GM10248 (cell line): Measurements from ENCODE around the gene FXYD3.

Source experiments
- CTCF ChIA-PET: fragments of 300-600 bp; sonication (Branson Sonifier 250); formaldehyde crosslinking; extraction: SDS; loops from one replicate; lab custom pipeline; 2021; ENCODE audit warnings: antibody characterized with exemption; lab: Yijun Ruan, JAX
- POLR2A ChIA-PET: fragments of 350-650 bp; sonication (Branson Sonifier 250); formaldehyde crosslinking; extraction: SDS; loops from one replicate; lab custom pipeline; 2020; ENCODE audit warnings: antibody characterized with exemption; lab: Yijun Ruan, JAX
- DNase-seq: peaks from one replicate; pipeline ENCODE4 v3.0.0; 2012; ENCODE audit errors: extremely low spot score
- CTCF ChIP-seq: IDR thresholded peaks from 2 replicates; pipeline ENCODE4 v1.5.1; 2012; ENCODE audit warnings: mild to moderate bottlenecking, low read depth; ENCODE audit errors: extremely low read depth, missing control alignments, control extremely low read depth

FXYD3 gene

DNA sequence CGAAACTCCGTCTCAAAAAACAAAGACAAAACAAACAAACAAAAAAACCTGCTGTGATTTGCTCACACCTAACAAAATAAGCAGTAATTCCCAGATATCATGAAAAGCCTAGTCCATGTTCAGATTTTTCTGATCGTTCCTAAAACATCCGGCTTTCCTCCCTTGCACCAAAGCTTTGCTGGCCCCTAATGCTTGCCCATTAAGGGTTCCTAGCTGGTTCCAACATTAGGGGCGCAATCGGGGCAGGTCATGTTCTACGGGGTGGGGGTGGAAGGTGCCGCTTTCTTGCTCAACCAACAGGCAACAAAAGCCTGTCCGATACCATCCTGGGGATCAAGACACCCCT is 25.5 kb upstream of the FXYD3 start:
- POLR2A ChIA-PET = no interaction called here
- DNase-seq = no peak
- CTCF ChIA-PET = interaction anchor here (0.8 to 4.5 kb wide), 6 partner anchors 10 to 191 kb away, joined by 3 to 38 read pairs (median 4); no protein-coding TSS in a partner anchor
- no peak for TF ChIP-seq CTCF

GRCh38 chr19:35090506-35091214 is 25.0 kb upstream of the FXYD3 start:
- CTCF ChIA-PET = interaction anchor here (1.1 to 4.5 kb wide), 8 partner anchors 10 to 118 kb away, joined by 3 to 38 read pairs (median 4); no protein-coding TSS in a partner anchor
- POLR2A ChIA-PET = no interaction called here
- peak; percentile 49 for TF ChIP-seq CTCF
- peak; percentile 76 for DNase-seq

DNA sequence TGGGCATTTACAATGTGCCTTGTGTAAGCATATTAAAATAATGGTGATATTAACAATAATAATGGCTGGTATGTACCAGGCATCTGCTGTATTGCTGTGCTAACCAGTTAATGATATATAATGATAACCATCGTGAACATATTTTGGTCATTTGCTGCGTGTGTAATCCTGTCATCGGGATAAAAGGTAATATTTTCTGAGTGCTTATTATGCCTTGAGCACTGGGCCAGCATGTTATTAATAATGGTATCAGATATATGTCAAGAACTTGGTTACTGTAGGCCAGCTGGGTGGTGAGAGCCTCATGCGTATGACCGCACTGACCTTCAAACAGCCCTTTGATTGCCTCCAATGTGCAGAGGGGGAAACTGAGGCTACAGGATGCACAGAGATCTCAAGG is 22.2 kb upstream of the FXYD3 start:
- no peak for DNase-seq
- no peak for TF ChIP-seq CTCF
- ChIA-PET POLR2A (no interaction called here), CTCF (interaction anchor here (0.8 to 4.5 kb wide), 4 partner anchors 21 to 49 kb away, joined by 3 to 38 read pairs (median 5); no protein-coding TSS in a partner anchor)

DNA sequence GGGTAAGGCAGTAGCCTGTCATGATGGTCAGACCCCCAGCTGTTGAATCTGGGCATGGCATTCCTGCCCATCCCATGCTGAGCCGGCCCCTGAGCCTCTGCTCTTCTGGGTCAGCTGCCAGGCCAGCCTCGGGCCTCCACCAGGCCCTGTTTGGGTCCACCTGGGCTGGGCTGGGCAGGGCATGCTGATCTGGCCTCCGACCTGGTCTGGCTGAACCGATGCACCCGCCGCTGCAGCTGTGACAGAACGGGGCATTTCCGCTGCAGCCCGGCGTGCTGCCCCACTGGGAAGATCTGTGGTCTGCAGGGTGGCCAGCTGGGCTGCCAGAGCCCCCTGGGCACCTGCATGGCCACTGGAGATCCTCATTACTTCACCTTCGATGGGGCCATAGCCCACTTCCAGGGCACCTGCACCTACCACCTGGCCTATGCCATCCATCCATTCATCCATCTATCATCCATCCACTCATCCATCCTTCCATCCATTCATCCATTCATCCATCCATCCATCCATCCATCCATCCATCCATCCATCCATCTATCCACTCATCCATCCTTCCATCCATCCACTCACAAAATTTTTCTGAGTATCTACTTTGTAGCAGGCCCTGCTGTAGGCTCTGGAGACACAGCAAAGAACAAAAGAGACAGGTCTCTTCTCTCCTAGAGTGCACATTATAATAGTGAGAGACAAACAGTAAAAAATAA is 21.5 kb upstream of the FXYD3 start:
- POLR2A ChIA-PET = no interaction called here

GRCh38 chr19:35094656-35095055 is 21.0 kb upstream of the FXYD3 start:
- DNase-seq = no peak
- ChIA-PET CTCF (no interaction called here), POLR2A (no interaction called here)
- TF ChIP-seq CTCF = no peak

More for the DNA sequence above, 21.5 kb upstream of the FXYD3 start:
- CTCF ChIA-PET = interaction anchor here (0.8 to 4.5 kb wide), 3 partner anchors 24 to 50 kb away, joined by 3 to 38 read pairs (median 4); no protein-coding TSS in a partner anchor
- TF ChIP-seq CTCF = no peak
- DNase-seq = no peak

DNA sequence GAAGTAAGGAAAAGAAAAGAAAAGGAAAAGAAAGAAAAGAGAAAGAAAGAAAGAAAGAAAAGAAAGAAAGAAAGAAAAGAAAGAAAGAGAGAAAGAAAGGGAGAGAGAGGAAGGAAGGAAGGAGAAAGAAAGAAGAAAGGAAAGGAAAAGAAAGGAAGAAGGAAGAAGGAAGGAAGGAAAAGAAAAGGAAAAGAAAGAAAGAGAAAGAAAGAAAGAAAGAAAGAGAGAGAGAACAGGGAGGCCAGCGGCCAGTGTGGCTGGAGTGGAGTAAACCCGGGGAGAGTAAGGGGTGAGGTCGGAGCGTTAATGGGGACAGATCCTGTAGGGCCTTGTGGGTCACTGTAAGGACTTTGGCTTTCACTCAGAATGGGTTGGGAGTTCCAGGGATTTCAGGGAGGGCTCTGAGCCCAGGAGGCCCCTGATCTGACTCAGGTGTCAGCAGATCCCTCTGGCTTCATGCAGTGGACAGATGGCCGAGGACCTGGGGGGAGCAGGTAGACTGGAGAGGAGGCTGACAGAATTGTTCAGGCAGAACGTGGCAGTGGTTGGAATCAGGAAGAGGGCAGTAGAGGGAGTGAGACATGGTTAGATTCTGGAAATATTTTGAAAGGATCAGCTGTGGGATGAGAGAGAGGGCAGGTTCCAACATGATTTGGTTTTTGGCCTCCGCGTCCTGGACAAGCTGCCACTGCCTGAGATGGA is 19.8 kb upstream of the FXYD3 start:
- CTCF ChIA-PET = interaction anchor here (0.7 to 1.0 kb wide), 3 partner anchors 10 to 28 kb away, joined by 3 to 4 read pairs (median 3); partner anchors contain the start of gene FXYD3
- DNase-seq = no peak
- no peak for TF ChIP-seq CTCF
- POLR2A ChIA-PET = no interaction called here
